ENCODE measurements around the gene PARD3.

DNA sequence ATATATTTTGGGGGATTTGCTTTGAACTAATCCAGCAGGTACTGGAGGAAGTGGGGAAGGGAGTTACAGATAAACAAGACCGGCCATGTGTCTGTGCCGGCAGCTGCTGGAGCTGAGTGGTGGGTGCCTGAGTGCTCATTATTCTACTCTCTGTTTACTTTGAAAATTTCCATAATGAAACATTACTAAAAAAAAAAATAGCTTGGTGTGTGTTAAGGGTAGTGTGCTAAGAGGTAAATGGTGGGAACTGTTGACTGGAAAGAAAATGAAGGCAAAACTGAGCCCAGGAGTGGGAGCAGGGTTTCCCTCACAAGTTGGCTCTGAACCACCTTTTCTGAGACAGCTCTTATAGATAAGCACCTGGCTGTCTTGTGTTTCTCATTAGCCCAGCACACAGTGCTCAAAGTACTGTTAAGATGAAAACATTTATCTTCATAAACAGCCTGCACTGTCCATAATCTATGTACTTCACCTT lies 50.6 kb downstream of the PARD3 start:
- TF ChIP-seq, protein P1, sequence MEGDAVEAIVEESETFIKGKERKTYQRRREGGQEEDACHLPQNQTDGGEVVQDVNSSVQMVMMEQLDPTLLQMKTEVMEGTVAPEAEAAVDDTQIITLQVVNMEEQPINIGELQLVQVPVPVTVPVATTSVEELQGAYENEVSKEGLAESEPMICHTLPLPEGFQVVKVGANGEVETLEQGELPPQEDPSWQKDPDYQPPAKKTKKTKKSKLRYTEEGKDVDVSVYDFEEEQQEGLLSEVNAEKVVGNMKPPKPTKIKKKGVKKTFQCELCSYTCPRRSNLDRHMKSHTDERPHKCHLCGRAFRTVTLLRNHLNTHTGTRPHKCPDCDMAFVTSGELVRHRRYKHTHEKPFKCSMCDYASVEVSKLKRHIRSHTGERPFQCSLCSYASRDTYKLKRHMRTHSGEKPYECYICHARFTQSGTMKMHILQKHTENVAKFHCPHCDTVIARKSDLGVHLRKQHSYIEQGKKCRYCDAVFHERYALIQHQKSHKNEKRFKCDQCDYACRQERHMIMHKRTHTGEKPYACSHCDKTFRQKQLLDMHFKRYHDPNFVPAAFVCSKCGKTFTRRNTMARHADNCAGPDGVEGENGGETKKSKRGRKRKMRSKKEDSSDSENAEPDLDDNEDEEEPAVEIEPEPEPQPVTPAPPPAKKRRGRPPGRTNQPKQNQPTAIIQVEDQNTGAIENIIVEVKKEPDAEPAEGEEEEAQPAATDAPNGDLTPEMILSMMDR (IDR thresholded peaks at IDR 0.05; ENCODE audit: insufficient read depth, low read depth, low read length), result no peak
- TF ChIP-seq EZH2 (IDR thresholded peaks at IDR 0.05; ENCODE audit: insufficient read depth, low read length), result no peak

Data from astrocyte (in vitro differentiated cells and primary cell).